Activated T-helper 2 cell treated with anti-CD3 and anti-CD28 coated beads, Interferon-gamma antibody, Interleukin-2, Interleukin-4, amounts not matched to agents 10 μg/mL and 5 μg/mL and 100 μg/mL, durations not matched to agents 14 hours and 24 hours and 36 hours (primary cell): ENCODE data around the gene MICAL2. TPM values are rescaled to one million over a fixed set of nuclear protein-coding genes. Genes with fewer than 3 reads are reported as not detected.

Experiments used
- DNase-seq: peaks from one replicate; pipeline ENCODE4 v3.0.0; 2021; ENCODE audit warnings: low spot score
- H3K27ac Mint-ChIP-seq: one replicate; pipeline ENCODE4 v1.8.0; 2021; ENCODE audit warnings: mixed read lengths
- H3K27me3 Mint-ChIP-seq: one replicate; pipeline ENCODE4 v1.8.0; 2021; ENCODE audit warnings: low read depth, mixed read lengths
- H3K36me3 Mint-ChIP-seq: one replicate; pipeline ENCODE4 v1.8.0; 2021; ENCODE audit warnings: low read depth, mixed read lengths
- H3K4me1 Mint-ChIP-seq: one replicate; pipeline ENCODE4 v1.8.0; 2021; ENCODE audit warnings: low read depth, mixed read lengths
- H3K4me3 Mint-ChIP-seq: one replicate; pipeline ENCODE4 v1.8.0; 2021; ENCODE audit warnings: low read depth, mild to moderate bottlenecking, moderate library complexity, mixed read lengths
- H3K9me3 Mint-ChIP-seq: one replicate; pipeline ENCODE4 v1.8.0; 2021; ENCODE audit warnings: mixed read lengths
- intact Hi-C: fragments of 100-400 bp; cut with micrococcal nuclease; formaldehyde crosslinking; loops from one replicate; pipeline ENCODE4 v1.15.1; 2023
- total RNA-seq: library from RNA; stranded (reverse); gene quantifications from 2 replicates; pipeline ENCODE4 v1.2.3, GENCODE V29; 2022

The MICAL2 gene
- total RNA-seq, 1 donor from 2014 or later = 736 TPM

GRCh38 chr11:12287374-12288211 lies 177.2 kb downstream of the MICAL2 start:
- DNase-seq = peak; percentile 8
- H3K4me1 Mint-ChIP-seq = peaks cover 13% of the 10 kb centered on the region
- H3K4me3 Mint-ChIP-seq = no peak overlapping the region
- no peaks in the 10 kb centered on the region for H3K9me3 Mint-ChIP-seq
- intact Hi-C loops = loop anchor here (10.0 kb wide), 1 partner anchor 353 kb away; no protein-coding TSS in a partner anchor
- no peaks in the 10 kb centered on the region for H3K36me3 Mint-ChIP-seq
- H3K27me3 Mint-ChIP-seq = no peaks in the 10 kb centered on the region
- H3K27ac Mint-ChIP-seq = peak overlapping the region; percentile 28

- intact Hi-C loops = loop anchor here (10.0 kb wide), 1 partner anchor 354 kb away; no protein-coding TSS in a partner anchor
- H3K4me1 Mint-ChIP-seq = peaks cover 13% of the 10 kb centered on the region
- no peaks in the 10 kb centered on the region for H3K9me3 Mint-ChIP-seq
- no peak overlapping the region for H3K4me3 Mint-ChIP-seq
- DNase-seq = peak; percentile 23
- H3K27me3 Mint-ChIP-seq = no peaks in the 10 kb centered on the region
- H3K36me3 Mint-ChIP-seq = no peaks in the 10 kb centered on the region
- H3K27ac Mint-ChIP-seq = no peak overlapping the region
Observed at GRCh38 chr11:12288212-12288930, 178.0 kb downstream of the MICAL2 start.

- DNase-seq = no peak
- intact Hi-C loops = loop anchor here (10.0 kb wide), 1 partner anchor 354 kb away; no protein-coding TSS in a partner anchor
- Mint-ChIP-seq H3K9me3 (no peaks in the 10 kb centered on the region), H3K4me1 (peaks cover 13% of the 10 kb centered on the region), H3K36me3 (no peaks in the 10 kb centered on the region), H3K27me3 (no peaks in the 10 kb centered on the region), H3K4me3 (no peak overlapping the region), H3K27ac (no peak overlapping the region)
Observed at GRCh38 chr11:12288931-12289666, 178.7 kb downstream of the MICAL2 start.

GRCh38 chr11:12289667-12290476 lies 179.5 kb downstream of the MICAL2 start:
- Mint-ChIP-seq H3K4me1 (peaks cover 13% of the 10 kb centered on the region), H3K4me3 (no peak overlapping the region), H3K36me3 (no peaks in the 10 kb centered on the region), H3K27me3 (no peaks in the 10 kb centered on the region), H3K27ac (peak overlapping the region; percentile 5), H3K9me3 (no peaks in the 10 kb centered on the region)
- intact Hi-C loops = loop anchor here (10.0 kb wide), 1 partner anchor 355 kb away; no protein-coding TSS in a partner anchor
- no peak for DNase-seq

GRCh38 chr11:12290477-12290922 lies 180.1 kb downstream of the MICAL2 start:
- Mint-ChIP-seq H3K9me3 (no peaks in the 10 kb centered on the region), H3K27me3 (no peaks in the 10 kb centered on the region), H3K36me3 (no peaks in the 10 kb centered on the region), H3K27ac (peak overlapping the region; percentile 5), H3K4me3 (no peak overlapping the region), H3K4me1 (peaks cover 13% of the 10 kb centered on the region)
- intact Hi-C loops = no loop called here
- no peak for DNase-seq

GRCh38 chr11:12291313-12291712 lies 180.9 kb downstream of the MICAL2 start:
- Mint-ChIP-seq H3K9me3 (no peaks in the 10 kb centered on the region), H3K36me3 (no peaks in the 10 kb centered on the region), H3K4me1 (peaks cover 13% of the 10 kb centered on the region), H3K27me3 (no peaks in the 10 kb centered on the region), H3K4me3 (no peak overlapping the region), H3K27ac (no peak overlapping the region)
- intact Hi-C loops = no loop called here
- DNase-seq = no peak

- Mint-ChIP-seq H3K27ac (no peak overlapping the region), H3K4me1 (peaks cover 13% of the 10 kb centered on the region), H3K27me3 (no peaks in the 10 kb centered on the region), H3K9me3 (no peaks in the 10 kb centered on the region), H3K4me3 (no peak overlapping the region), H3K36me3 (no peaks in the 10 kb centered on the region)
- no peak for DNase-seq
- intact Hi-C loops = no loop called here
Observed at GRCh38 chr11:12291766-12292165, 181.4 kb downstream of the MICAL2 start.

- Mint-ChIP-seq H3K36me3 (no peaks in the 10 kb centered on the region), H3K27ac (no peak overlapping the region), H3K4me1 (peaks cover 12% of the 10 kb centered on the region), H3K27me3 (no peaks in the 10 kb centered on the region), H3K9me3 (peaks cover under 1% of the 10 kb centered on the region), H3K4me3 (no peak overlapping the region)
- intact Hi-C loops = no loop called here
- no peak for DNase-seq
Observed at GRCh38 chr11:12292766-12293165, 182.4 kb downstream of the MICAL2 start.

GRCh38 chr11:12293486-12293885 lies 183.1 kb downstream of the MICAL2 start:
- intact Hi-C loops = no loop called here
- Mint-ChIP-seq H3K4me3 (no peak overlapping the region), H3K36me3 (peaks cover 4% of the 10 kb centered on the region), H3K4me1 (peaks cover 12% of the 10 kb centered on the region), H3K27ac (no peak overlapping the region), H3K27me3 (no peaks in the 10 kb centered on the region), H3K9me3 (peaks cover 7% of the 10 kb centered on the region)
- no peak for DNase-seq

GRCh38 chr11:12294613-12295012 lies 184.2 kb downstream of the MICAL2 start:
- H3K27ac Mint-ChIP-seq = no peak overlapping the region
- H3K4me3 Mint-ChIP-seq = no peak overlapping the region
- peaks cover 19% of the 10 kb centered on the region for H3K9me3 Mint-ChIP-seq
- H3K4me1 Mint-ChIP-seq = peaks cover 12% of the 10 kb centered on the region
- intact Hi-C loops = no loop called here
- no peak for DNase-seq
- H3K36me3 Mint-ChIP-seq = peaks cover 14% of the 10 kb centered on the region
- no peaks in the 10 kb centered on the region for H3K27me3 Mint-ChIP-seq

GRCh38 chr11:12295943-12296342 lies 185.6 kb downstream of the MICAL2 start:
- intact Hi-C loops = no loop called here
- H3K4me1 Mint-ChIP-seq = peaks cover 5% of the 10 kb centered on the region
- no peak for DNase-seq
- H3K9me3 Mint-ChIP-seq = peaks cover 21% of the 10 kb centered on the region
- peaks cover 18% of the 10 kb centered on the region for H3K36me3 Mint-ChIP-seq
- no peak overlapping the region for H3K4me3 Mint-ChIP-seq
- H3K27ac Mint-ChIP-seq = no peak overlapping the region
- H3K27me3 Mint-ChIP-seq = no peaks in the 10 kb centered on the region

- intact Hi-C loops = no loop called here
- H3K36me3 Mint-ChIP-seq = peaks cover 18% of the 10 kb centered on the region
Observed at GRCh38 chr11:12298610-12299009, 188.2 kb downstream of the MICAL2 start.

More at GRCh38 chr11:12298610-12299009, 188.2 kb downstream of the MICAL2 start:
- Mint-ChIP-seq H3K9me3 (peaks cover 21% of the 10 kb centered on the region), H3K27me3 (no peaks in the 10 kb centered on the region), H3K4me1 (no peaks in the 10 kb centered on the region), H3K27ac (no peak overlapping the region), H3K4me3 (no peak overlapping the region)
- DNase-seq = no peak
